Measurements from ENCODE around the gene ANKRD52.

GRCh38 chr12:56300644-56301464, 42.7 kb upstream of the ANKRD52 start:
- TF ChIP-seq, protein P1, sequence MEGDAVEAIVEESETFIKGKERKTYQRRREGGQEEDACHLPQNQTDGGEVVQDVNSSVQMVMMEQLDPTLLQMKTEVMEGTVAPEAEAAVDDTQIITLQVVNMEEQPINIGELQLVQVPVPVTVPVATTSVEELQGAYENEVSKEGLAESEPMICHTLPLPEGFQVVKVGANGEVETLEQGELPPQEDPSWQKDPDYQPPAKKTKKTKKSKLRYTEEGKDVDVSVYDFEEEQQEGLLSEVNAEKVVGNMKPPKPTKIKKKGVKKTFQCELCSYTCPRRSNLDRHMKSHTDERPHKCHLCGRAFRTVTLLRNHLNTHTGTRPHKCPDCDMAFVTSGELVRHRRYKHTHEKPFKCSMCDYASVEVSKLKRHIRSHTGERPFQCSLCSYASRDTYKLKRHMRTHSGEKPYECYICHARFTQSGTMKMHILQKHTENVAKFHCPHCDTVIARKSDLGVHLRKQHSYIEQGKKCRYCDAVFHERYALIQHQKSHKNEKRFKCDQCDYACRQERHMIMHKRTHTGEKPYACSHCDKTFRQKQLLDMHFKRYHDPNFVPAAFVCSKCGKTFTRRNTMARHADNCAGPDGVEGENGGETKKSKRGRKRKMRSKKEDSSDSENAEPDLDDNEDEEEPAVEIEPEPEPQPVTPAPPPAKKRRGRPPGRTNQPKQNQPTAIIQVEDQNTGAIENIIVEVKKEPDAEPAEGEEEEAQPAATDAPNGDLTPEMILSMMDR (conservative IDR thresholded peaks at IDR 0.05; ENCODE audit: low read depth in 2 of 2), result no peak
- TF ChIP-seq CREB1 (CRISPR knock-in tag; IDR thresholded peaks at IDR 0.05; ENCODE audit: low read depth) (no peak), POLR2AphosphoS5 (IDR thresholded peaks at IDR 0.05; ENCODE audit: low read depth) (no peak), EZH2 (IDR thresholded peaks at IDR 0.05; ENCODE audit: low read depth, unreplicated experiment) (no peak), EZH2phosphoT487 (IDR thresholded peaks at IDR 0.05; ENCODE audit: unreplicated experiment) (no peak), REST (IDR thresholded peaks at IDR 0.05; ENCODE audit: unreplicated experiment) (no peak), STAT1 (IDR thresholded peaks at IDR 0.05; ENCODE audit: unreplicated experiment) (no peak), ZNF114 (CRISPR knock-in tag; IDR thresholded peaks at IDR 0.05) (no peak)
- TF ChIP-seq, protein P2, sequence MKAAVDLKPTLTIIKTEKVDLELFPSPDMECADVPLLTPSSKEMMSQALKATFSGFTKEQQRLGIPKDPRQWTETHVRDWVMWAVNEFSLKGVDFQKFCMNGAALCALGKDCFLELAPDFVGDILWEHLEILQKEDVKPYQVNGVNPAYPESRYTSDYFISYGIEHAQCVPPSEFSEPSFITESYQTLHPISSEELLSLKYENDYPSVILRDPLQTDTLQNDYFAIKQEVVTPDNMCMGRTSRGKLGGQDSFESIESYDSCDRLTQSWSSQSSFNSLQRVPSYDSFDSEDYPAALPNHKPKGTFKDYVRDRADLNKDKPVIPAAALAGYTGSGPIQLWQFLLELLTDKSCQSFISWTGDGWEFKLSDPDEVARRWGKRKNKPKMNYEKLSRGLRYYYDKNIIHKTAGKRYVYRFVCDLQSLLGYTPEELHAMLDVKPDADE (IDR thresholded peaks at IDR 0.05), result no peak
